ENCODE data around the gene FZR1.
"Not testable (repeated sequence)": the region's sequence is repeated elsewhere in the genome, so short reads cannot be mapped to it uniquely, and the experiment has no call there.

The FZR1 gene

DNA sequence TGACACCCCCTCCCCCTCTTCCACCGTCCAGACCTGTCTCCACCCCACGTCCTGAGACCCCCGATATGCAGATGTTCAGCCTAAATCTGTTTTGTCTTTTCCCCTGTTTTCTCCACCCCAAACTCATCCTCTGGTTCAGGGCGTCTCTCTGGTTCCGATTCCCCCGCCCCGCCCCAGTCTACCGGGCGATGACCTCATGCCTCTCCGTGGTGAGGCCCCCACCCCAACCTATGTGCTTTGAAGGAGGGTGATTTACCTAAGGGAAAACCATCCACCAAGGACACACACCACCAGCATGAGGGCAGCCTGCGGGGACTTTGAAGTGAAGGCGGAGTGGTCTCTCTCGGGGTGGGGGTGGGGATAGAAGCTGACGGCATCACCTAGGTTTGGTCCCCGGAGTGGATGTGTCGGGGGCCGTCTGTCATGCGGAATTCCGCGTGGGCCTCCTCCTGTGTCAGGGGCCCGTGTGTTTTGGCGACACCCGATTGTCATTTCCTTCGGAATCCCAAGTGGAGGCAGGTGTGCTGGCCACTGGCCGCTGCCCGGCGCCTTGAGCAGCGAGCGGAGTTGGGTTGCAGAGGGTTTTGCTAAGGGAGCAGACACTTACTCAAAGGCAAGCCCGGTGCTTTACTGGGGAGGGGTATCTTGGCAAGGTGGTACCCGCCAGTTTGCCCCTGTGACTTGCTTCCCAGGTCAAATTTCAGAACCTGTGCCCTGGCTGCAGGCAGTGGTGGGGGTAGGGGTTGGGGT, 1.4 kb downstream of the FZR1 start:
- peaks cover 7 to 11% of the 10 kb centered on the region in 2 donors for H3K4me1 ChIP-seq (ENCODE audit: control insufficient read depth in 2 of 2, insufficient read depth in 2 of 2, low read length in 2 of 2)
- H3K9ac ChIP-seq (ENCODE audit: low read depth in 1 of 2, low read length in 2 of 2): peak overlapping the region; percentile 47 to 88
- no peaks in the 10 kb centered on the region for H3K27me3 ChIP-seq (ENCODE audit: control insufficient read depth in 2 of 2, insufficient read depth in 2 of 2, low read length in 2 of 2)

DNA sequence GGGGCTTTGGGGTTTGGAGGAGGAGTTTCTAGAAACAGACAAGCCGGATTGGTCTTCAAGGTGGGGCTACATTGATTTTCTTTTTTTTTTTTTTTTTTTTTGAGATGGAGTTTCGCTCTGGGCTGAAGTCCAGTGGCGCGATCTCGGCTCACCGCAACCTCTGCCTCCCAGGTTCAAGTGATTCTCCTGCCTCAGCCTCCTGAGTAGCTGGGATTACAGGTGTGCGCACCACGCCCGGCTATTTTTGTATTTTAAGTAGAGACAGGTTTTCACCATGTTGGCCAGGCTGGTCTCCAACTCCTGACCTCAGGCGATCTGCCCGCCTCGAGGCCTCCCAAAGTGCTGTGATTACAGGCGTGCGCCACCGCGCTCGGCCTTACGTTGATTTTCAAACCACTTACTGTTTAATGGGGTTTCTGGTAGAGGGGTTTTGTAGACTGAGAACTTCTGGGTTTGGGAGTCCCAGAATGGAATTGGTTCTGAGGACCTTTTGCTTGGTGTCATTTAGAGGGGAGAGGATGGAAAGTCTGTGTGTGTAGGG, 2.1 kb downstream of the FZR1 start:
- not testable (repeated sequence) for H3K27ac ChIP-seq (ENCODE audit: low read depth in 2 of 2, low read length in 2 of 2); H3K27me3 ChIP-seq (ENCODE audit: control insufficient read depth in 2 of 2, insufficient read depth in 2 of 2, low read length in 2 of 2); H3K36me3 ChIP-seq (ENCODE audit: control insufficient read depth in 2 of 2, insufficient read depth in 2 of 2, low read length in 2 of 2); H3K9ac ChIP-seq (ENCODE audit: low read depth in 1 of 2, low read length in 2 of 2); H3K4me3 ChIP-seq (ENCODE audit: low read length in 2 of 2); H3K9me3 ChIP-seq (ENCODE audit: control insufficient read depth in 2 of 2, low read length in 2 of 2)
- H3K4me1 ChIP-seq (ENCODE audit: control insufficient read depth in 2 of 2, insufficient read depth in 2 of 2, low read length in 2 of 2): peaks cover 7 to 11% of the 10 kb centered on the region in 2 donors

More for the DNA sequence above, 1.4 kb downstream of the FZR1 start:
- Histone ChIP-seq H3K27ac (ENCODE audit: low read depth in 2 of 2, low read length in 2 of 2) (no peak overlapping the region), H3K4me3 (ENCODE audit: low read length in 2 of 2) (peak overlapping the region; percentile 81 to 83), H3K9me3 (ENCODE audit: control insufficient read depth in 2 of 2, low read length in 2 of 2) (no peaks in the 10 kb centered on the region), H3K36me3 (ENCODE audit: control insufficient read depth in 2 of 2, insufficient read depth in 2 of 2, low read length in 2 of 2) (peaks cover 0 to 9% of the 10 kb centered on the region in 2 donors)

DNA sequence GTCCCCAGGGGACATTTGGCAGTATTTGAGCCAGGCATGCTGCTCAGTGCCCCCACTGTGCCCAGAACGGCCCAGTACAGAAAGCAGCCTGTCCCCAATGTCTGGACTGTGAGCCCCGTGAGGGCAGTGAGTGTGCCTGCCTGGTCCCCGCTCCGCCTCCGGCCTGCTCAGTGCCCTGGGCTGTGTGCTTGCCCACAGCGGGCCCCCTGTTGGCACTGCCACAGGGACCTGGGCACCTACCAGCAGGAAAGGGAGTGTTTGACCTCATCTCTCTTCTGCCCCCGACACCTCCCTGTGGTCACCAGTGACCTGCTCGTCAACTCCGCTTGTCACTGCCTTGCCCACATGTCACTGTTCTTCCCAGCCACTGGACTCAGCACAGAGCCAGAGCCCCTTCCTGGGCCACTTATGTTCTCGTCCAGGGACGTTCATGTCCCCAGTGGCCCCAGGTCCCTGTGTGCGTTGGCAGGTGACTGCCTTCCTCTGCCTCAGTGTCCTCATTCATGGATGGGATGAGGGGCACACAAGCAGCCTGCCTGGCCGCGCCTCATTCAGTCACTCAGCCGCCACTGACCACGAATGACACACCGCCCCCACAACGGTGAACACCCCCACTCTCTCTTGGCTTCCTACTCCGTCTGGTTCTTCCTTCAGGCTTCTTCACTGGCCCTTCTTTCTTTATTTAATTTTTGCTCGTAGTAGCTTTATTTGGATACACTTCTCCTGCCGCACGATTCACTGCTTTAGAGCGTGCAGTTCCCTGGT, 2.8 kb downstream of the FZR1 start:
- no peak overlapping the region for H3K9ac ChIP-seq (ENCODE audit: low read depth in 1 of 2, low read length in 2 of 2)
- no peak overlapping the region for H3K27ac ChIP-seq (ENCODE audit: low read depth in 2 of 2, low read length in 2 of 2)
- H3K9me3 ChIP-seq (ENCODE audit: control insufficient read depth in 2 of 2, low read length in 2 of 2): no peaks in the 10 kb centered on the region
- no peaks in the 10 kb centered on the region for H3K27me3 ChIP-seq (ENCODE audit: control insufficient read depth in 2 of 2, insufficient read depth in 2 of 2, low read length in 2 of 2)
- H3K36me3 ChIP-seq (ENCODE audit: control insufficient read depth in 2 of 2, insufficient read depth in 2 of 2, low read length in 2 of 2): peaks cover 0 to 9% of the 10 kb centered on the region in 2 donors
- H3K4me1 ChIP-seq (ENCODE audit: control insufficient read depth in 2 of 2, insufficient read depth in 2 of 2, low read length in 2 of 2): peaks cover 7 to 11% of the 10 kb centered on the region in 2 donors
- H3K4me3 ChIP-seq (ENCODE audit: low read length in 2 of 2): no peak overlapping the region

DNA sequence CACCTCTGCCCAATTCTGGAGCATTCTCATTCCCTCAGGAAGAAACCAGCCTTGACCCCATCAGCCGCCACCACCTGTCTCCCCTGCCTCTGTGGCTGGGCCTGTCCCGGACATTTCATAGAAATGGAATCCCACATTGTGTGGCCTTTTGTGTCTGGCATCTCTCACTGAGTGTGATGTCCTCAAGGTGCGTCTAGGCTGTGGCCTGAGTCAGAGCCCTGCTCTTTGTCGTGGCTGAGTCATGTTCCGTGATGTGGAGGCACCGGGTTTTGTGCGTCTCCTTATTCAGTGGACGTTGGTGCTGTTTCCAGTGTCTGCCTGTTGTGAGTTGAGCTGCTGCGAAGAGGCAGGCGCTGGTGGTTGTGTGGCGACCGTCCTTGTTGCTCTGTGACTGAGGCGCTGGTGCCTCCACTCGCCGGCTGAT, 3.5 kb downstream of the FZR1 start:
- Histone ChIP-seq H3K36me3 (ENCODE audit: control insufficient read depth in 2 of 2, insufficient read depth in 2 of 2, low read length in 2 of 2) (peaks cover 0 to 9% of the 10 kb centered on the region in 2 donors), H3K27ac (ENCODE audit: low read depth in 2 of 2, low read length in 2 of 2) (no peak overlapping the region), H3K27me3 (ENCODE audit: control insufficient read depth in 2 of 2, insufficient read depth in 2 of 2, low read length in 2 of 2) (no peaks in the 10 kb centered on the region), H3K9me3 (ENCODE audit: control insufficient read depth in 2 of 2, low read length in 2 of 2) (no peaks in the 10 kb centered on the region), H3K4me1 (ENCODE audit: control insufficient read depth in 2 of 2, insufficient read depth in 2 of 2, low read length in 2 of 2) (peaks cover 7 to 11% of the 10 kb centered on the region in 2 donors), H3K9ac (ENCODE audit: low read depth in 1 of 2, low read length in 2 of 2) (no peak overlapping the region), H3K4me3 (ENCODE audit: low read length in 2 of 2) (no peak overlapping the region)

DNA sequence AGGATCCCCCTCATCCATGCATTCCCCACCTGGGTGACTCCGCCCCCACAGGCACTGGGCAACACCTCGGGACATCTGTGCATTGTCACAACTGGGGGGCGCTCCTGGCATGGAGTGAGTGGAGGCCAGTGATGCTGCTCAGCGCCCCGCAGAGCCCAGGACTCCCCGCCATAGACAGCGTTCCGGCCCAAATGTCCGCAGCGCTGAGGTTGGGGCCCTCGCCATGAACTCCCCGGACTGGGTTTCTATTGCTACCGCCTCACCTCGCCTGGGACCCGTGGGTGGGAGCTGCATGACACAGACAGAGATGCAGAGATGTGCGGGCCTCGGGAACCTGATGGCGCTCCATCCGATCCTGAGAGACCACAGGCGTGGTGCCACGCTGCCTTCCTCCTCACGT, 4.6 kb downstream of the FZR1 start:
- Histone ChIP-seq H3K36me3 (ENCODE audit: control insufficient read depth in 2 of 2, insufficient read depth in 2 of 2, low read length in 2 of 2) (peaks cover 0 to 9% of the 10 kb centered on the region in 2 donors), H3K4me1 (ENCODE audit: control insufficient read depth in 2 of 2, insufficient read depth in 2 of 2, low read length in 2 of 2) (peaks cover 6 to 7% of the 10 kb centered on the region in 2 donors)

DNA sequence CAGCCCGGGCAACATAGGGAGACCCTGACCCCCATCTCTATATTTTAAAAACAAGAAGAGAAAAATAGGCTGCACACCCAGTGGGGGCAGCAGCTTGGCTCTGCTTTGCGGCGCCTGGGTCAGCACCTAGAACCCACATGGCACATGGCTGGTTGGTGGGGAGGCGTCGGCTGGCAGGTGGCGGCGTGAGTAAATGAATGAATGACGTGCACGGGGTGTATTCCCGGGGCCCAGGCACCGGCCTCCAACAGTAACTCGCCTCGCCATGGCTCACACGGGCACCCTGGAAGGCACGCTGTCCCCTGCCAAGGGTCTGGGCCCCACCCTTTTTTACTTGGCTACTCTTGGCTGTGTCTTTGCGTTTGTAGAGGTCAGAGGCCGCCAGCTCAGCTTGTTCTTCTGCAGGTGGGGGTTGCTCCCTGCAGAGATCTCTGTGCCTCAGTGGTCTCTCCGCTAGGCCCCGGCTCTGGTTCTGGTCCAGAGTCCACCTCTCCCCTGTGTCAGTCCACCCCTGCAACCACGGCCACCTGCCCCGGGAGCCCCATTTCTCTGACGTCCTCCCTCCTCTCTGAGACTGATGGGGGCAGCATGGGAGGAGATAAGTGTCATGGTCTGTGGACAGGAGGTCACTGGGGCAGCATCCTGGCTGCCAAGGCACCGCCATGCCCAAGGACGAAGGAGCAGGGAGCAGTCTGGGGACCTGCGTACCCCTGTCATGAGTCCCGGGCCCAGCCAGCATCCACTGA, 5.6 kb downstream of the FZR1 start:
- Histone ChIP-seq H3K27me3 (ENCODE audit: control insufficient read depth in 2 of 2, insufficient read depth in 2 of 2, low read length in 2 of 2) (no peaks in the 10 kb centered on the region), H3K27ac (ENCODE audit: low read depth in 2 of 2, low read length in 2 of 2) (no peak overlapping the region), H3K4me3 (ENCODE audit: low read length in 2 of 2) (no peak overlapping the region), H3K4me1 (ENCODE audit: control insufficient read depth in 2 of 2, insufficient read depth in 2 of 2, low read length in 2 of 2) (peaks cover 5 to 9% of the 10 kb centered on the region in 2 donors), H3K36me3 (ENCODE audit: control insufficient read depth in 2 of 2, insufficient read depth in 2 of 2, low read length in 2 of 2) (peaks cover 0 to 9% of the 10 kb centered on the region in 2 donors), H3K9me3 (ENCODE audit: control insufficient read depth in 2 of 2, low read length in 2 of 2) (no peaks in the 10 kb centered on the region), H3K9ac (ENCODE audit: low read depth in 1 of 2, low read length in 2 of 2) (no peak overlapping the region)

More for the DNA sequence above, 4.6 kb downstream of the FZR1 start:
- H3K27ac ChIP-seq (ENCODE audit: low read depth in 2 of 2, low read length in 2 of 2): no peak overlapping the region
- H3K9me3 ChIP-seq (ENCODE audit: control insufficient read depth in 2 of 2, low read length in 2 of 2): no peaks in the 10 kb centered on the region
- no peak overlapping the region for H3K9ac ChIP-seq (ENCODE audit: low read depth in 1 of 2, low read length in 2 of 2)
- no peak overlapping the region for H3K4me3 ChIP-seq (ENCODE audit: low read length in 2 of 2)
- no peaks in the 10 kb centered on the region for H3K27me3 ChIP-seq (ENCODE audit: control insufficient read depth in 2 of 2, insufficient read depth in 2 of 2, low read length in 2 of 2)

DNA sequence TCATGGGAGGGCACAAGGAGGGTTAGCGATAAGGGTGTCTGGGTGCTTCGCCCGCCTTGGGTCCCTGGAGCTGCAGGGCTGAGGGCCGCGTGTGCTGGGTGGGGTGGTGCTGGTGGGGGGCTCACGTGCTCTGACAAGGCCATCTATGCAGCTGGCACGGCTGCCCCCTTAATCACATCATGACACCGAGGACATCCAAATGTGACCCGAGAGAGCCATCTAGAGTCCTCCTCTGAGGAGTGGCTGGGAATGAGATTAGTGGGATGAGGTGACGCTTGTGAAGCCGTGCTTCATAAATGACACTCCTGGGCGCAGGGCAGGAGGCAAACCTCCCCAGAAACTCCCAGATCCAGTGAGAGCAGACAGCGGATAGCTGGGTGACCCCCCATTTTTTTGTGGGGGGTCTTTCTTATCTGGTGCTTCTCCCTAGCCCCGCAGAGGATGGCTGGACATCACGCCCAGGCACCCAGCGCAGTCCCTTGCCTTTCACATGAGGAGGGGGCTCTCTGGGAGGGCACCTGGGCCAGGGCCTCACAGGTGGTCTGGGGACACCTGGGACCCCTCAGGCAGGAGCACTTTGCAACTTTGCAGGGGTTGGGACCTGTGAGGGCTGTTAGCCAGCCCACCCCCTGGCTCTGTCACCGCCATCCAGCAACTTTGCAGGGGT, 6.6 kb downstream of the FZR1 start:
- Histone ChIP-seq H3K4me1 (ENCODE audit: control insufficient read depth in 2 of 2, insufficient read depth in 2 of 2, low read length in 2 of 2) (peaks cover 0 to 3% of the 10 kb centered on the region in 2 donors), H3K4me3 (ENCODE audit: low read length in 2 of 2) (no peak overlapping the region), H3K27ac (ENCODE audit: low read depth in 2 of 2, low read length in 2 of 2) (no peak overlapping the region), H3K27me3 (ENCODE audit: control insufficient read depth in 2 of 2, insufficient read depth in 2 of 2, low read length in 2 of 2) (no peaks in the 10 kb centered on the region), H3K9me3 (ENCODE audit: control insufficient read depth in 2 of 2, low read length in 2 of 2) (no peaks in the 10 kb centered on the region), H3K9ac (ENCODE audit: low read depth in 1 of 2, low read length in 2 of 2) (no peak overlapping the region), H3K36me3 (ENCODE audit: control insufficient read depth in 2 of 2, insufficient read depth in 2 of 2, low read length in 2 of 2) (peaks cover 0 to 9% of the 10 kb centered on the region in 2 donors)

DNA sequence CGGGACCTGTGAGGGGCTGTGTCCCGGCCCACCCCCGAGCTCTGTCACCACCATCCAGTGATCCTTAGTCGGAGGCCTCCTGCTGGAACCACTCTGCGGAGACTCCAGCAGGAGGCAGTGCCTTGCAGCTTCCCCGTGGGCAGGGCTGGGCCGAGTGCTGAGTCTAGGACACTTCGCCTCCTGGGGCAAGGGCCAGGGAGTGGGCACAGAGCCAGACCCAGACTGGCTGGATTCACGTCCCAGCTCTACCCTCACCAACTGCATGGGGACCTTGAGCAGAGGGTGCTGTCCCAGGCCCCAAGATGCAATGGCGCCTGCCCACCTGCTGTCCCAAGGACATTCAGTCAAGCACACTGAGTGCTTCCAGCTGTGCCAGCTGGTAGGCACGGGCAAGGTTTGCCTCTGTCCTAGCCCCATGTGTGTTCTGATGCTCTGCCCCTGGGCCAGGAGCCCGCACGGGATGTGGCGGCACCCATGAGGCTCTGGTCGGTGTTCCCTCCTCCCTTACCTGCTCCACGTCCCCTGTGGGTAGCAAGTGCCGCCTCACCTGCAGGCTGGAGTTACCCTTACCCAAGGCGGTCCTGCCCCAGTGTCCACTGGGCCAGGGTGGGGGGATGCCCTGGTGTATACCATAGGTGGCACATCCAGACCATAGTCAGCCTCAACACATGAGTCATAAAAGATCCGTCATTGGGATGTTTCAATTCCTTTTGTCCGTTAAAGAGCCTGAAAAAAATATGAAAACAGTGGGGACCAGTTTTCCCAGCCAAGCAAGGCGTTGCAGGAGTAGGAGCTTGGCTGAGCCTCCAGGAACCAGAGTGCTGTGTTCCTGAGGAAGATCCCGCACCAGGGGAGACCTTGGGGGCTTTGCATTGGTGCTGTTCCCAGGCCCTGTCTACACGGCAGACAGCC, 7.4 kb downstream of the FZR1 start:
- Histone ChIP-seq H3K4me1 (ENCODE audit: control insufficient read depth in 2 of 2, insufficient read depth in 2 of 2, low read length in 2 of 2) (peaks cover 0 to 2% of the 10 kb centered on the region in 2 donors), H3K27ac (ENCODE audit: low read depth in 2 of 2, low read length in 2 of 2) (no peak overlapping the region), H3K4me3 (ENCODE audit: low read length in 2 of 2) (no peak overlapping the region), H3K9ac (ENCODE audit: low read depth in 1 of 2, low read length in 2 of 2) (no peak overlapping the region), H3K36me3 (ENCODE audit: control insufficient read depth in 2 of 2, insufficient read depth in 2 of 2, low read length in 2 of 2) (peaks cover 0 to 11% of the 10 kb centered on the region in 2 donors), H3K27me3 (ENCODE audit: control insufficient read depth in 2 of 2, insufficient read depth in 2 of 2, low read length in 2 of 2) (no peaks in the 10 kb centered on the region), H3K9me3 (ENCODE audit: control insufficient read depth in 2 of 2, low read length in 2 of 2) (no peaks in the 10 kb centered on the region)

DNA sequence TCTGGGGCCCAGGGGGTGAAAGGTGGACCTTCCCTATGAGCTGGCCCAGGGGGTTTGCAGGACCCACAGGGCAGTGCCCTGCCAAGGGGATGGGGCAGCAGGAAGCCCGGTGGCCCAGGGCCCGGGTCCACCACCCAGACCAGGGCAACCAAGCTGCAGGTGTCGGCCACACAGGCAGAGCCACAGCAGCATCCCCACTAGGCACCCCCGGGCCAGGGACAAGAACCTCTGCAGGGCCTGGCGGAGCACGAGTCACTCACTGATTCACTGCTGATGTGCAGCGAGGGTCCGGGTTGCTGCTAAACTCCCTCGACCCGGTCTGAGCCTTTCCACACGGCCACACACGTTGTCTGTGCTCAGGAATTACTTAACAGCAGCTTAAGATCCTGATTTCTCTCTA, 8.8 kb downstream of the FZR1 start:
- Histone ChIP-seq H3K9me3 (ENCODE audit: control insufficient read depth in 2 of 2, low read length in 2 of 2) (no peaks in the 10 kb centered on the region), H3K4me1 (ENCODE audit: control insufficient read depth in 2 of 2, insufficient read depth in 2 of 2, low read length in 2 of 2) (peaks cover 0 to 2% of the 10 kb centered on the region in 2 donors), H3K4me3 (ENCODE audit: low read length in 2 of 2) (no peak overlapping the region), H3K36me3 (ENCODE audit: control insufficient read depth in 2 of 2, insufficient read depth in 2 of 2, low read length in 2 of 2) (peaks cover 5 to 12% of the 10 kb centered on the region in 2 donors), H3K27me3 (ENCODE audit: control insufficient read depth in 2 of 2, insufficient read depth in 2 of 2, low read length in 2 of 2) (no peaks in the 10 kb centered on the region), H3K9ac (ENCODE audit: low read depth in 1 of 2, low read length in 2 of 2) (no peak overlapping the region), H3K27ac (ENCODE audit: low read depth in 2 of 2, low read length in 2 of 2) (no peak overlapping the region)
